Activated CD4-positive, alpha-beta T cell treated with anti-CD3 and anti-CD28 coated beads, Interleukin-2, Interleukin-6, amounts not matched to agents 100 ng/mL and 50 ng/mL, durations not matched to agents 16 hours and 8 hours (primary cell): ENCODE measurements around the gene F2RL1.
"Not testable (repeated sequence)": the region's sequence is repeated elsewhere in the genome, so short reads cannot be mapped to it uniquely, and the experiment has no call there.

Source experiments
- DNase-seq: peaks from one replicate; pipeline ENCODE4 v3.0.0-alpha.2; 2020

Gene F2RL1

DNA sequence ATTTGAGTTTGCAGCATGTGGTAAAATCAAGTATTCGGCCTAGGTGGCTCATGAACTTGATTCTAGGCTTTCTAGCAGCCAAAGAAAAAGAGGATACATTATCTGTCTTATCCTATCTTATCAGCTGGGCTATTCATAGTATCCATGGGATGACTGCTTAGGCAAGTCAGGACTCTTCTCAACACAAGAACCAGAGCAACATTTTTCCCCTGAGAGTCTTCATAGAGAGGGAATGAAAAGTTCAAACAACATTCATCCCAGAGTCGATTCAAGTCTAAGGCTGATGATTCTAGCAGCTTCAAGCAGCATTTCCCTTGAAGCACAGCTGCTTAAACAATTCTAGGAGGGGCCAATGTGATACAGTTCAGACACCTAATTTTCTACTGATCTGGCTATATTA, 33.9 kb downstream of the F2RL1 start:
- DNase-seq = no peak

GRCh38 chr5:76853741-76854140, 34.9 kb downstream of the F2RL1 start:
- not testable (repeated sequence) for DNase-seq

DNA sequence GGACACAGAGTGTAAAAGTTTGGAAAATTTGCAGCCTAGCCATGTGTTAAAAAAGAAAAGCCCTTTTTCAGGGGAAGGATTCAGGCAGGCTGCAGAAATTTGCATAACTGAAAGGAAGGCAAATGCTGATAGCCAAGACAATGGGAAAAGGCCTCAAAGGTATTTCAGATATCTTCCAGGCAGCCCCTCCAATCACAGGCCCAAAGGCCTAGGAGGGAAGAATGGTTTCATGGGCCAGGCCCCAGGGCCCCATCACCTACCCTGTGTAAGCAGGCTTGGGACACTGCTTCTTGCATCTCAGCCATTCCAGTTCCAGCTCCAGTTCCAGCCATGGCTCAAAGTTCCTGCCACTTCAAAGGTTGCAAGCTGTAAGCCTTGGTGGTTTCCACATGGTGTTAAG, 35.8 kb downstream of the F2RL1 start:
- DNase-seq = no peak

DNA sequence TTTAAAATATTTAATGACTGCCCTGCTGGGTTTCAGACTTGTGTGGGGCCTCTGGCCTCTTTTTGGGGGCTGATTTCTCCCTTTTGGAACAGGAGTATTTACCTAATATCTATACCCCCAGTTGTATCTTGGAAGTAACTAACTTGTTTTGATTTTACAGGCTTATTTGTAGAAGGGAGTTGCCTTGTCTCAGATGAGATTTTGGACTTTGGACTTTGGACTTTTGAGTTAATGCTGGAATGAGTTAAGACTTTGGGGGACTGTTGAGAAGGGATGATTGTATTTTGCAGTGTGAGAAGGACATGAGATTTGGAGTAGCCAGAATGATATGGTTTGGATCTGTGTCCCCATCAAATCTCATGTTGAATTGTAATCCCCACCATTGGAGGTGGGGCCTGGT, 36.7 kb downstream of the F2RL1 start:
- DNase-seq = not testable (repeated sequence)

DNA sequence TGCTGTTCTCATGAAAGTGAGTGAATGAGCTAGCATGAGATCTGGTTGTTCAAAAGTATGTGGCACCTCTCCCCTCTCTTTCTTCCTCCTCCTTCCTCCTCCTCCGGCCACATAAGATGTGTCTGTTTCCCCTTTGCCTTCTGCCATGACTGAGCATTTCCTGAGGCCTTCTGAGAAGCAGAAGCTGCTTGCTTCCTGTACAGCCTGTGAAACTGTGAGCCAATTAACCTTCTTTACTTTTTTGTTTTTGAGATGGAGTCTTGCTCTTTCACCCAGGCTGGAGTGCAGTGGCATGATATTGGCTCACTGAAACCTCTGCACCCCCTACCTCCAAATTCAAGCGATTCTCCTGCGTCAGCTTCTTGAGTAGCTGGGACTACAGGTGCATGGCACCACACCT, 37.1 kb downstream of the F2RL1 start:
- DNase-seq = peak; percentile 67

- DNase-seq = not testable (repeated sequence)
These were observed 38.0 kb downstream of the F2RL1 start for GRCh38 chr5:76856800-76857199.

GRCh38 chr5:76859591-76860247, 40.9 kb downstream of the F2RL1 start:
- no peak for DNase-seq

GRCh38 chr5:76861612-76862011, 42.8 kb downstream of the F2RL1 start:
- no peak for DNase-seq

DNA sequence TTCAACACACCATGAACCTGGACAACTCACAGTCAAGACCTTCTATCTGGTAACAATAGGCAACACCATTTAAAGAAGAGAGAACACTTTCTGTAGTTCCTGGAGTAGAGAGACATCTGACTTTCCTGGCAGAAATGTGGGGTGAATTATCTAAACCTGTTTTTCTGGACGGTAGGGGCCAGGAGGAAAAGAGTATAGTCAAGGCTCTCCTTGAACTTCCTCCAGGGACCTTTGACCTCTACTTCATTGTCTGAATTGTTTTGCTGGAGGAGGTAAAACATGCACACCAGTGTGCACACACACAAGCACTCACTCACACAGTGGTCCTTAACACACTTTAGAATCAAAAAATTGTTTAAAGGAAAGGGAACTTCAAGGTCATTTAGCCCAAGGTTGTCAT, 44.2 kb downstream of the F2RL1 start:
- DNase-seq = no peak

GRCh38 chr5:76866503-76866902, 47.7 kb downstream of the F2RL1 start:
- no peak for DNase-seq

- no peak for DNase-seq
These were observed 48.2 kb downstream of the F2RL1 start for GRCh38 chr5:76867038-76867437.

DNA sequence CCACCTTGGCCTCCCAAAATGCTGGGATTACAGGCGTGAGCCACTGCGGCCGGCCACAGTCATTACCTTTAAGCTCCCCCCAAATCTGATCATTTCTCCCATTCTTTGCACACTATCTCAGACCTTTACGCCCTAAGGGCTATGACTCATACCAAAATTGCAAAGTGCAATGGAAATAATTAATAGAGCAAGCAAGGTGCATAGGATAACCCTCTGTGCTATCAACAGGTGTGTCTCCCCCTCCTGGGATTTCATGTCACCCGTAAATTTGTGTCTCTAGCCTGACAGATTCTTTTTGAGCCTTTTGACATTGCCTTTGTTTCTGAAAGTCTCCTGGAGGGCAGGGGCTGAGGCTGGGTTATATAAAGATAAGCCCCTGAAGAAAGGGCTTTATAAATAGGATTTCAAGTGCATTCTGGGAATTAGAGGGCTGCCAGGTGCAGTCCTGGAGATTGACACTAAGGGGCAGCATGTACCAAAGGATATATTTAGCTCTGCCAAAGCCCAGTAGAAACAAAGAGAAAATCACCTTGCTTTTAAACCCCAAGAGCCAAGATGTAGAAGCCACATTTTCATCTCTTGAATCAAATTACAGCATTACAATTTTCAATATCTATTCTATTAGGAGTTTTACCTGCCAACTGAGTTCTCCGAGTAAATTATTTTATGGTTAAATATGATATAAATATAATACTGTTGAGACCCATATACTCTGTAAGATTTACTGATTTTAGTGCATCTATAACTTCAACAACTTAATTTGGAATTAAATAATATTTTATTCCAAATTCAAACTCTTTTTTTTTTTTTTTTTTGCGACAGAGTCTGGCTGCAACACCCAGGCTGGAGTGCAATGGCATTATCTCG, 49.2 kb downstream of the F2RL1 start:
- DNase-seq = peak; percentile 70

GRCh38 chr5:76870046-76870445, 51.2 kb downstream of the F2RL1 start:
- no peak for DNase-seq

- no peak for DNase-seq
These were observed 55.3 kb downstream of the F2RL1 start for GRCh38 chr5:76874088-76874581.
